SK-N-SH (cell line): ENCODE results near the gene FRMD8. TPM values are rescaled to one million over a fixed set of nuclear protein-coding genes. Genes with fewer than 3 reads are reported as not detected.

Source experiments
- CHD2 ChIP-seq: fragments of 150-350 bp; IDR thresholded peaks from 2 replicates; pipeline ENCODE4 v1.6.1; 2018; ENCODE audit warnings: low read length; ENCODE audit not compliant: partially characterized antibody
- EP300 ChIP-seq, 2 experiments: IDR thresholded peaks; 2 replicates each; pipeline versions ENCODE4 v1.4.0 to v1.6.1; 2012; ENCODE audit warnings: borderline replicate concordance in 1 of 2, low read depth in 1 of 2, low read length in 1 of 2
- EZH2phosphoT487 ChIP-seq: fragments of 200-600 bp; sonication (generic); IDR thresholded peaks from 2 replicates; pipeline ENCODE4 v1.6.1; 2017; ENCODE audit warnings: low read depth, mixed run types, mild to moderate bottlenecking, antibody characterized with exemption, moderate library complexity, borderline replicate concordance
- FOXJ3 ChIP-seq: sonication (generic); formaldehyde crosslinking; IDR thresholded peaks from 2 replicates; pipeline ENCODE4 v1.5.1; 2020; ENCODE audit warnings: mild to moderate bottlenecking, missing genetic modification reagents
- GABPA ChIP-seq: IDR thresholded peaks from 2 replicates; pipeline ENCODE4 v1.4.0; 2012; ENCODE audit warnings: low read depth, mild to moderate bottlenecking
- GATA2 ChIP-seq: sonication (generic); formaldehyde crosslinking; IDR thresholded peaks from 2 replicates; pipeline ENCODE4 v1.5.0; 2020; ENCODE audit warnings: mild to moderate bottlenecking, missing genetic modification reagents
- MEF2A ChIP-seq: IDR thresholded peaks from 2 replicates; pipeline ENCODE4 v1.4.0; 2012; ENCODE audit warnings: low read depth, borderline replicate concordance
- NFIC ChIP-seq: IDR thresholded peaks from 2 replicates; pipeline ENCODE4 v1.4.0; 2012; ENCODE audit warnings: borderline replicate concordance
- NRF1 ChIP-seq: IDR thresholded peaks from 2 replicates; pipeline ENCODE4 v1.6.1; 2012; ENCODE audit warnings: low read depth, mild to moderate bottlenecking, low read length
- POLR2AphosphoS5 ChIP-seq: IDR thresholded peaks from 2 replicates; pipeline ENCODE4 v1.6.1; 2012; ENCODE audit warnings: low read depth, low read length
- RFX5 ChIP-seq: IDR thresholded peaks from 2 replicates; pipeline ENCODE4 v1.6.1; 2012; ENCODE audit warnings: mild to moderate bottlenecking, improper control_type of control experiment, low read length
- RXRA ChIP-seq: IDR thresholded peaks from 2 replicates; pipeline ENCODE4 v1.4.0; 2012; ENCODE audit warnings: low read depth, mild to moderate bottlenecking, borderline replicate concordance
- SIN3A ChIP-seq: IDR thresholded peaks from 2 replicates; pipeline ENCODE4 v1.6.1; 2012; ENCODE audit warnings: low read depth, mild to moderate bottlenecking, low read length, moderate library complexity, borderline replicate concordance
- SMC3 ChIP-seq: IDR thresholded peaks from 2 replicates; pipeline ENCODE4 v1.6.1; 2012; ENCODE audit warnings: low read depth, low read length, improper control_type of control experiment
- TAF1 ChIP-seq: IDR thresholded peaks from 2 replicates; pipeline ENCODE4 v1.6.1; 2012; ENCODE audit warnings: low read depth, mild to moderate bottlenecking, low read length, moderate library complexity, borderline replicate concordance
- USF1 ChIP-seq: IDR thresholded peaks from 2 replicates; pipeline ENCODE4 v1.4.0; 2012; ENCODE audit warnings: low read depth, borderline replicate concordance
- USF2 ChIP-seq: fragments of 150-350 bp; IDR thresholded peaks from 2 replicates; pipeline ENCODE4 v1.6.1; 2017; ENCODE audit warnings: antibody characterized with exemption, low read length, low read depth, borderline replicate concordance
- YY1 ChIP-seq: IDR thresholded peaks from 2 replicates; pipeline ENCODE4 v1.4.0; 2012; ENCODE audit warnings: low read depth, mild to moderate bottlenecking
- polyA plus RNA-seq, 3 experiments: library from polyadenylated mRNA; depleted of rRNA; stranded (reverse); fragments of >200 nt; gene quantifications; 2 replicates each; pipeline ENCODE4 v1.2.3, GENCODE V29; 2012
- TF ChIP-seq, protein P1 (sequence below): IDR thresholded peaks from 2 replicates; pipeline ENCODE4 v1.4.0; 2012; ENCODE audit warnings: low read depth, borderline replicate concordance

FRMD8 gene
- polyA plus RNA-seq, 1 of the 3 experiments (the other 2 are of a cell fraction), result 19.0 TPM

- peak; percentile 72; the same call in 1 of the 2 replicates for TF ChIP-seq USF1
- 0 out of 2 replicates have a peak, but pooled peaks have one; percentile 25 for TF ChIP-seq FOXJ3 (CRISPR knock-in tag)
- TF ChIP-seq USF2, result no peak
- 0 out of 2 replicates have a peak, but pooled peaks have one; percentile 19 for TF ChIP-seq GABPA
- TF ChIP-seq CHD2, result peak; percentile 97
- TF ChIP-seq POLR2AphosphoS5, result peak; percentile 40
- no peak for TF ChIP-seq SMC3
- peak; percentile 66 to 75; a peak in 3 of 4 replicates for TF ChIP-seq EP300 (IDR thresholded peaks at IDR 0.05; ENCODE audit: borderline replicate concordance in 1 of 2, low read depth in 1 of 2, low read length in 1 of 2)
- peak; percentile 83; the same call in 1 of the 2 replicates for TF ChIP-seq SIN3A
- peak; percentile 65; the same call in 1 of the 2 replicates for TF ChIP-seq TAF1
- TF ChIP-seq, protein P1, sequence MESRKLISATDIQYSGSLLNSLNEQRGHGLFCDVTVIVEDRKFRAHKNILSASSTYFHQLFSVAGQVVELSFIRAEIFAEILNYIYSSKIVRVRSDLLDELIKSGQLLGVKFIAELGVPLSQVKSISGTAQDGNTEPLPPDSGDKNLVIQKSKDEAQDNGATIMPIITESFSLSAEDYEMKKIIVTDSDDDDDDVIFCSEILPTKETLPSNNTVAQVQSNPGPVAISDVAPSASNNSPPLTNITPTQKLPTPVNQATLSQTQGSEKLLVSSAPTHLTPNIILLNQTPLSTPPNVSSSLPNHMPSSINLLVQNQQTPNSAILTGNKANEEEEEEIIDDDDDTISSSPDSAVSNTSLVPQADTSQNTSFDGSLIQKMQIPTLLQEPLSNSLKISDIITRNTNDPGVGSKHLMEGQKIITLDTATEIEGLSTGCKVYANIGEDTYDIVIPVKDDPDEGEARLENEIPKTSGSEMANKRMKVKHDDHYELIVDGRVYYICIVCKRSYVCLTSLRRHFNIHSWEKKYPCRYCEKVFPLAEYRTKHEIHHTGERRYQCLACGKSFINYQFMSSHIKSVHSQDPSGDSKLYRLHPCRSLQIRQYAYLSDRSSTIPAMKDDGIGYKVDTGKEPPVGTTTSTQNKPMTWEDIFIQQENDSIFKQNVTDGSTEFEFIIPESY, result no peak
- TF ChIP-seq YY1, result 0 out of 2 replicates have a peak, but pooled peaks have one; percentile 22
- TF ChIP-seq NFIC, result peak; percentile 53; the same call in 1 of the 2 replicates
- TF ChIP-seq NRF1, result no peak
- no peak for TF ChIP-seq EZH2phosphoT487
- TF ChIP-seq MEF2A, result 0 out of 2 replicates have a peak, but pooled peaks have one; percentile 9
- no peak for TF ChIP-seq GATA2 (CRISPR knock-in tag)
- TF ChIP-seq RXRA, result no peak; the same call in none of the 2 replicates
- TF ChIP-seq RFX5, result no peak
Measured at GRCh38 chr11:65421794-65422632, 35.6 kb downstream of the FRMD8 start (continued).
